ENCODE data around the gene MCF2L. TPM values are rescaled to one million over a fixed set of nuclear protein-coding genes. Genes with fewer than 3 reads are reported as not detected.

The MCF2L gene
- total and polyA plus RNA-seq, 9 of the 15 experiments (the other 6 are each of a cell fraction or from before 2014, with no cell fraction given), result 0.05 to 0.25 (median 0.18) TPM; not detected in 5

- Histone ChIP-seq H4K20me1 (replicated peaks; ENCODE audit: control insufficient read depth, insufficient read depth, low read length) (no peaks in the 10 kb centered on the region), H3K36me3 (ENCODE audit: control insufficient read depth, insufficient read depth, low read length) (no peaks in the 10 kb centered on the region), H3K9me3 (replicated peaks; ENCODE audit: control insufficient read depth, insufficient read depth, low read depth, low read length) (no peaks in the 10 kb centered on the region), H3K79me2 (ENCODE audit: control insufficient read depth, insufficient read depth, low read length) (no peaks in the 10 kb centered on the region), H3K4me3 (no peak overlapping the region), H3K27me3 (ENCODE audit: control insufficient read depth in 2 of 2, insufficient read depth in 2 of 2, low read length in 2 of 2) (peaks cover 5 to 61% of the 10 kb centered on the region in 2 experiments), H3K27ac (ENCODE audit: extremely low read depth, low read depth, low read length) (no peak overlapping the region), H3K9me1 (ENCODE audit: control insufficient read depth, insufficient read depth, low read length) (no peaks in the 10 kb centered on the region), H3K4me1 (replicated peaks in 1 of 2; ENCODE audit: control insufficient read depth in 2 of 2, insufficient read depth in 2 of 2, low read length in 2 of 2) (peaks cover 0 to 23% of the 10 kb centered on the region in 2 experiments; a peak in 1 of 5 replicates), H3K9ac (ENCODE audit: insufficient read depth in 1 of 2, low read depth in 2 of 2, low read length in 2 of 2) (no peak overlapping the region), H3K4me2 (ENCODE audit: insufficient read depth, low read length) (no peak overlapping the region), H2AFZ (ENCODE audit: low read depth, low read length) (no peak overlapping the region)
- in situ Hi-C loops (cut with MboI) (no loop called here), intact Hi-C loops (cut with micrococcal nuclease) (no loop called here)
- no TSS peak for BruUV-seq (replicated peaks)
- ChIA-PET POLR2A (no interaction called here), CTCF (ENCODE audit: low intra/inter-chr PET ratio) (no interaction called here)
- TF ChIP-seq CEBPG (CRISPR knock-in tag; IDR thresholded peaks at IDR 0.05) (no peak), CEBPG (tag; conservative IDR thresholded peaks at IDR 0.05 in 1 of 2, IDR thresholded peaks at IDR 0.05 in 1 of 2) (no peak), ZNF3 (CRISPR knock-in tag; IDR thresholded peaks at IDR 0.05) (no peak), ASH1L (IDR thresholded peaks at IDR 0.05; ENCODE audit: borderline replicate concordance, low read depth, partially characterized antibody) (no peak), E2F3 (CRISPR knock-in tag; IDR thresholded peaks at IDR 0.05) (no peak), CAMTA2 (CRISPR knock-in tag; conservative IDR thresholded peaks at IDR 0.05) (no peak), FOXJ3 (CRISPR knock-in tag; IDR thresholded peaks at IDR 0.05) (no peak), CC2D1A (IDR thresholded peaks at IDR 0.05) (no peak), MXD1 (CRISPR knock-in tag; IDR thresholded peaks at IDR 0.05; ENCODE audit: borderline replicate concordance, poor library complexity, severe bottlenecking) (no peak), ZBTB8A (IDR thresholded peaks at IDR 0.05; ENCODE audit: partially characterized antibody) (no peak), GABPB1 (CRISPR knock-in tag; IDR thresholded peaks at IDR 0.05) (no peak), IFI16 (CRISPR knock-in tag; IDR thresholded peaks at IDR 0.05) (no peak)
- 20% methylated on average over 1 of the region's 18 CpGs for WGBS (ENCODE audit: insufficient coverage, low coverage, missing lambda C conversion rate)
- FAIRE-seq (no peak), DNase-seq (ENCODE audit: extremely low read depth in 1 of 4, low spot score in 3 of 4) (no peak), ATAC-seq (no peak)
These were observed 105.4 kb downstream of the MCF2L start for GRCh38 chr13:113074401-113074800.

All from K562 (cell line).